Transverse colon (tissue), 4 donors: ENCODE data around the gene GABBR2. TPM values are rescaled to one million over a fixed set of nuclear protein-coding genes. Genes with fewer than 3 reads are reported as not detected.

Experiments used
- DNase-seq: peaks from one replicate; pipeline ENCODE4 v3.0.0-alpha.2; 2019
- H3K27ac ChIP-seq, 4 donors: fragments of 200-600 bp; sonication (generic); 2 replicates each; pipeline ENCODE4 v1.5.1; 2016 to 2018; ENCODE audit warnings: inconsistent platforms in 4 of 4
- H3K27me3 ChIP-seq: fragments of 200-600 bp; sonication (generic); 2 replicates; pipeline ENCODE4 v1.5.1; 2017; ENCODE audit warnings: inconsistent platforms
- H3K36me3 ChIP-seq, 4 donors: fragments of 200-600 bp; sonication (generic); 2 replicates each; pipeline ENCODE4 v1.5.1; 2017 to 2019; ENCODE audit warnings: inconsistent platforms in 4 of 4
- H3K4me1 ChIP-seq, 4 donors: fragments of 200-600 bp; sonication (generic); 2 replicates each; pipeline ENCODE4 v1.5.1; 2017 to 2020; ENCODE audit warnings: inconsistent platforms in 4 of 4
- H3K4me3 ChIP-seq, 4 donors: fragments of 200-600 bp; sonication (generic); 1 replicate in 1 of 4; 2 replicates in 3 of 4; pipeline versions ENCODE4 v1.5.1 to v1.6.1; 2017 to 2019; ENCODE audit warnings: inconsistent platforms in 4 of 4
- H3K9me3 ChIP-seq, 2 donors: fragments of 200-600 bp; sonication (generic); 2 replicates each; pipeline ENCODE4 v1.5.1; 2017 to 2019; ENCODE audit warnings: inconsistent platforms in 2 of 2
- EP300 ChIP-seq: sonication (generic); formaldehyde crosslinking; IDR thresholded peaks from one replicate; pipeline ENCODE4 v1.6.1; 2017; ENCODE audit warnings: antibody characterized with exemption, low read depth
- POLR2A ChIP-seq: fragments of 450-650 bp; IDR thresholded peaks from one replicate; pipeline ENCODE4 v1.6.1; 2016; ENCODE audit warnings: antibody characterized with exemption, mild to moderate bottlenecking, moderate library complexity
- POLR2AphosphoS5 ChIP-seq, 3 donors: sonication (generic); formaldehyde crosslinking; IDR thresholded peaks; one replicate each; pipeline ENCODE4 v1.6.1; 2016; ENCODE audit warnings: antibody characterized with exemption in 3 of 3
- WGBS, 2 donors: methylation state at CpG; one replicate each; pipeline ENCODE4 v1.1.5; 2018; ENCODE audit warnings: low coverage in 1 of 2; 5-methylcytosine and 5-hydroxymethylcytosine counted together
- in situ Hi-C, 4 donors: fragments of 200-750 bp; cut with MboI; loops; one replicate each; pipeline versions ENCODE4 v1.15.0 to v1.15.1; 2017; ENCODE audit warnings: low sequenced_read_pairs in 3 of 4, low pct_ligation_motif_present in 1 of 4, low pct_unique_long_range_greater_than_20kb in 1 of 4
- intact Hi-C: fragments of 100-400 bp; cut with DNase I; formaldehyde crosslinking; loops from one replicate; pipeline ENCODE4 v1.15.1; 2023; ENCODE audit warnings: low total_unique reads
- total RNA-seq, 4 donors: library from RNA; depleted of rRNA; stranded (reverse); fragments of >200 nt; gene quantifications; one replicate each; pipeline ENCODE4 v1.1.0, GENCODE V29; 2016
- TF ChIP-seq, protein P1 (sequence below), 5 experiments: fragments of 200-600 bp in 3 of 5; fragments of 450-650 bp in 2 of 5; sonication (generic) in 3 of 5; IDR thresholded peaks; 1 replicate in 2 of 5; 2 replicates in 3 of 5; pipeline ENCODE4 v1.5.1; 2016 to 2017; ENCODE audit warnings: antibody characterized with exemption in 5 of 5, inconsistent platforms in 3 of 5, mild to moderate bottlenecking in 2 of 5, moderate library complexity in 1 of 5

GABBR2 gene
- total RNA-seq, 4 donors from 2014 or later = not detected

DNA sequence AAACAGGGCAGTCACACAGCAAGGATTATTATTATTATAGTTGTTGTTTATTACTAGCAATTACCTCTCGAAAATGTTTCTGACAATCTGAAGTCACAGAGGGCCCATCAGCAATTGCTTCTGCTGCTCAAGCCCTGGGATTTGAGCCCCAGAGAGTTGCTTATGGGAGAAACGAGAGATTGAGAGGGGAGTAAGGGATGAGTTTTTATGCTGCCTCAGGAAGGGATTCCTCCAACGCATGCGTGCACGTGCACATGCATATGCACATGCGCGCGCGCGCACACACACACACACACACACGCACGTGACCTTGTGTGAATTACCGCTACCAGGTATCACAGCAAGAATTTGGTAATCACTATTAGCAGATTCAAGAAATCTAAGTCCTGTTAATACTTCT lies 264.1 kb downstream of the GABBR2 start:
- Histone ChIP-seq H3K27ac (no peak overlapping the region), H3K27me3 (no peaks in the 10 kb centered on the region), H3K4me3 (no peak overlapping the region), H3K36me3 (no peaks in the 10 kb centered on the region), H3K9me3 (no peaks in the 10 kb centered on the region), H3K4me1 (no peaks in the 10 kb centered on the region)
- TF ChIP-seq, protein P1, sequence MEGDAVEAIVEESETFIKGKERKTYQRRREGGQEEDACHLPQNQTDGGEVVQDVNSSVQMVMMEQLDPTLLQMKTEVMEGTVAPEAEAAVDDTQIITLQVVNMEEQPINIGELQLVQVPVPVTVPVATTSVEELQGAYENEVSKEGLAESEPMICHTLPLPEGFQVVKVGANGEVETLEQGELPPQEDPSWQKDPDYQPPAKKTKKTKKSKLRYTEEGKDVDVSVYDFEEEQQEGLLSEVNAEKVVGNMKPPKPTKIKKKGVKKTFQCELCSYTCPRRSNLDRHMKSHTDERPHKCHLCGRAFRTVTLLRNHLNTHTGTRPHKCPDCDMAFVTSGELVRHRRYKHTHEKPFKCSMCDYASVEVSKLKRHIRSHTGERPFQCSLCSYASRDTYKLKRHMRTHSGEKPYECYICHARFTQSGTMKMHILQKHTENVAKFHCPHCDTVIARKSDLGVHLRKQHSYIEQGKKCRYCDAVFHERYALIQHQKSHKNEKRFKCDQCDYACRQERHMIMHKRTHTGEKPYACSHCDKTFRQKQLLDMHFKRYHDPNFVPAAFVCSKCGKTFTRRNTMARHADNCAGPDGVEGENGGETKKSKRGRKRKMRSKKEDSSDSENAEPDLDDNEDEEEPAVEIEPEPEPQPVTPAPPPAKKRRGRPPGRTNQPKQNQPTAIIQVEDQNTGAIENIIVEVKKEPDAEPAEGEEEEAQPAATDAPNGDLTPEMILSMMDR (IDR thresholded peaks at IDR 0.05) = no peak
- TF ChIP-seq POLR2A (no peak), POLR2AphosphoS5 (IDR thresholded peaks at IDR 0.05) (no peak), EP300 (no peak)
- WGBS, 2 donors = 76 to 90% methylated on average over 13 of the region's 13 CpGs
- intact Hi-C loops (no loop called here), in situ Hi-C loops (no loop called here)
- no peak for DNase-seq

DNA sequence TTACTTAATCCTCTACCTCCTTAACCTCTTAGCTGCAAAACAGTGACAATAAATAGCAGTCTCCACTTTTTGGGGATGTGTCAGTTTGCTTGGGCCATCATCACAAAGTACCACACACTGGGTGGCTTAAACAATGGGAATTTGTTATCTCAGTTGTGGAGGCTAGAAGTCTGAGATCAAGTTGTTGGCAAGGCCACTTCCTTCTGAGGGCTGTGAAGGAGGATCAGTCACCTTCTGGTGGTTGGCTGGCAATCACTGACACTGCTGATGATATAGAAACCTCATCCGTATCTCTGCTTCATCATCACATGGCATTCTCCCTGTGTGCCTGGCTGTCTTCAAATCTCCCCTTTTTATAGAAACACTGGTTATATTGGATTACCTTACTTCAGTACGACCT lies 266.2 kb downstream of the GABBR2 start:
- DNase-seq = no peak
- no peak overlapping the region for H3K27ac ChIP-seq
- H3K36me3 ChIP-seq = no peaks in the 10 kb centered on the region
- TF ChIP-seq POLR2AphosphoS5 (IDR thresholded peaks at IDR 0.05) = no peak
- no peak for TF ChIP-seq EP300
- TF ChIP-seq, protein P1 (IDR thresholded peaks at IDR 0.05) = no peak
- H3K4me1 ChIP-seq = no peaks in the 10 kb centered on the region
- H3K27me3 ChIP-seq = no peaks in the 10 kb centered on the region
- in situ Hi-C loops (no loop called here), intact Hi-C loops (no loop called here)
- H3K4me3 ChIP-seq = no peak overlapping the region
- no peaks in the 10 kb centered on the region for H3K9me3 ChIP-seq
- 50 to 52% methylated on average over 1 to 2 of the region's 2 CpGs for WGBS, 2 donors

DNA sequence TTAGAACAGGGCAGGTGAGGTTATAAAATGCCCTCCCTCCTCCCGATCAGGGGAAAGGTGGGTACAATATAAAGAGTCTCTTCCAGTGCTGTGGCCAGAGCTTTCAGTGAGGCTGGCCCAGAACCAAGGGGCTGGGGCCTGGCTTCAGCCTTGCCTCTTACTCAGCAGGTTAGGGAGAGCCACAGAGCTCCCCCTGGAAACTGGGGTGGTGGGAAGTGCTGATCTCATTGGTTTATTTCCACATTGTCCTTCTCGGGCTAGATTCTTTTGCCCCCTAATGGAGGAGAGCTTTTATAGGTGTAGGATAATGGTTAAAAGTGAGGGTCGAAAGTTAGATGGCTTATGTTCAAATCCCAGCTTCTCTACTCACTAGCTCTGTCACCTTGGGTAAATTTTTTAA lies 266.6 kb downstream of the GABBR2 start:
- DNase-seq = no peak
- no peak for TF ChIP-seq POLR2AphosphoS5 (IDR thresholded peaks at IDR 0.05)
- no peak for TF ChIP-seq POLR2A
- no peak for TF ChIP-seq EP300
- TF ChIP-seq, protein P1 (IDR thresholded peaks at IDR 0.05) = no peak
- in situ Hi-C loops = no loop called here
- Histone ChIP-seq H3K9me3 (no peaks in the 10 kb centered on the region), H3K27me3 (no peaks in the 10 kb centered on the region), H3K36me3 (no peaks in the 10 kb centered on the region), H3K27ac (no peak overlapping the region), H3K4me1 (no peaks in the 10 kb centered on the region), H3K4me3 (no peak overlapping the region)
- WGBS, 2 donors = 38 to 50% methylated on average over 1 to 3 of the region's 3 CpGs
- intact Hi-C loops = no loop called here

DNA sequence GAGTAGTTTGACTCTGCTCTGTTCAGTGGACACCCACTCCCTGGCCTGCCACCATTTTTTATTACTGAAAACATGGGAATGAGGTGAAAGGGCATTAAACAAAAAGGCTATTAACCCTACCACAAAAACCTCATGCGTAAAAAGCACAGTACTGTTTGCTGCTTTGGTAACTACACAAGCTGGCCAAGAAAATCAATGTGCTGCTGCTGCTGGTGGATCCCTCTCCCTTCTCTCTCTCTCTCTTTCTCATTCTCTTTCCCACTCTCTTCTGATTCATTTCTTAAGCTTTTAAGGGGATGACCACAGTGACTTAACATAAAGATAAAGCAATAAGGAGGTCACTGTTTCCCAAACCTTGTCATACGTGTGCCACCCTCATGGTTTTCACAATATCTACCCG lies 270.1 kb downstream of the GABBR2 start:
- 62 to 84% methylated on average over 3 of the region's 3 CpGs for WGBS, 2 donors
- DNase-seq = no peak
- Histone ChIP-seq H3K4me3 (no peak overlapping the region), H3K27me3 (no peaks in the 10 kb centered on the region), H3K27ac (no peak overlapping the region), H3K9me3 (no peaks in the 10 kb centered on the region), H3K4me1 (no peaks in the 10 kb centered on the region), H3K36me3 (no peaks in the 10 kb centered on the region)
- intact Hi-C loops (no loop called here), in situ Hi-C loops (no loop called here)
- TF ChIP-seq POLR2AphosphoS5 (IDR thresholded peaks at IDR 0.05) (no peak), EP300 (no peak)

DNA sequence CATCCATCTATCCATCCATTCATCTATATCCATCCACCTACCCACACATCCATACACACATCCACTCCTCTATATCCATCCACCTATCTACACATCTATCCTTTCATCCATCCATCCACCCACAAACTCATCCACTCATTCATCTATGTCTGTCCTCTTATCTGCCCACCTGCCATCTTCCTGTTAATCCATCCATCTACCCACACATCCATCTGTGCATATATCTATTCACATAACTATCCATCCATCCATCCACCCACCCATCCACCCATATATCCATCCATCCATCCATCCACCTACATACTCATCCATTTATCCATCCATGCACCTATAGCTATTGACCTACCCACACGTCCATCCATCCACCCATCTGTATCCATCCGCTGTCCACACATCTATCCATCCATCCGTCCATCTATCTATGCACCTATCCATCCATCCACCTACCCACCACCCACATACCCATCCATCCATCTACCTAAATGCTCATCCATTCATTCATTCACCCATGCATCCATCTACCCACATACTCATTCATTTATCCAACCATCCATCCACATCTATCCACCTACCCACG lies 271.2 kb downstream of the GABBR2 start:
- WGBS, 2 donors = 87 to 89% methylated on average over 4 of the region's 4 CpGs
- in situ Hi-C loops (no loop called here), intact Hi-C loops (no loop called here)
- H3K4me3 ChIP-seq = no peak overlapping the region
- no peaks in the 10 kb centered on the region for H3K9me3 ChIP-seq
- no peak for DNase-seq
- no peak overlapping the region for H3K27ac ChIP-seq
- TF ChIP-seq POLR2A (no peak), EP300 (no peak), POLR2AphosphoS5 (IDR thresholded peaks at IDR 0.05) (no peak)
- TF ChIP-seq, protein P1 (IDR thresholded peaks at IDR 0.05) = no peak
- no peaks in the 10 kb centered on the region for H3K4me1 ChIP-seq
- H3K27me3 ChIP-seq = no peaks in the 10 kb centered on the region
- H3K36me3 ChIP-seq = no peaks in the 10 kb centered on the region
